ENCODE data around the gene PYGB. TPM values are rescaled to one million over a fixed set of nuclear protein-coding genes. Genes with fewer than 3 reads are reported as not detected.

PYGB gene
- total RNA-seq, 1 experiment from 2014 or later = 220 TPM

- DNase-seq (ENCODE audit: low read depth, low spot score) (no peak), ATAC-seq (no peak)
- ChIA-PET POLR2A (no interaction called here), CTCF (no interaction called here)
- no TSS peak for BruUV-seq (replicated peaks)
- Histone ChIP-seq H3K4me1 (ENCODE audit: control insufficient read depth, insufficient read depth, low read length) (no peaks in the 10 kb centered on the region; the same call in 1 of the 2 replicates), H3K4me3 (ENCODE audit: low read depth in 2 of 2, low read length in 2 of 2) (no peak overlapping the region), H3K36me3 (ENCODE audit: control insufficient read depth, insufficient read depth, low read length) (peaks cover 36% of the 10 kb centered on the region), H3K27me3 (ENCODE audit: control insufficient read depth, insufficient read depth, low read length) (no peaks in the 10 kb centered on the region), H3K9me3 (ENCODE audit: control insufficient read depth, insufficient read depth, low read depth, low read length) (no peaks in the 10 kb centered on the region), H3K27ac (ENCODE audit: low read length) (no peak overlapping the region)
- TF ChIP-seq, protein P1, sequence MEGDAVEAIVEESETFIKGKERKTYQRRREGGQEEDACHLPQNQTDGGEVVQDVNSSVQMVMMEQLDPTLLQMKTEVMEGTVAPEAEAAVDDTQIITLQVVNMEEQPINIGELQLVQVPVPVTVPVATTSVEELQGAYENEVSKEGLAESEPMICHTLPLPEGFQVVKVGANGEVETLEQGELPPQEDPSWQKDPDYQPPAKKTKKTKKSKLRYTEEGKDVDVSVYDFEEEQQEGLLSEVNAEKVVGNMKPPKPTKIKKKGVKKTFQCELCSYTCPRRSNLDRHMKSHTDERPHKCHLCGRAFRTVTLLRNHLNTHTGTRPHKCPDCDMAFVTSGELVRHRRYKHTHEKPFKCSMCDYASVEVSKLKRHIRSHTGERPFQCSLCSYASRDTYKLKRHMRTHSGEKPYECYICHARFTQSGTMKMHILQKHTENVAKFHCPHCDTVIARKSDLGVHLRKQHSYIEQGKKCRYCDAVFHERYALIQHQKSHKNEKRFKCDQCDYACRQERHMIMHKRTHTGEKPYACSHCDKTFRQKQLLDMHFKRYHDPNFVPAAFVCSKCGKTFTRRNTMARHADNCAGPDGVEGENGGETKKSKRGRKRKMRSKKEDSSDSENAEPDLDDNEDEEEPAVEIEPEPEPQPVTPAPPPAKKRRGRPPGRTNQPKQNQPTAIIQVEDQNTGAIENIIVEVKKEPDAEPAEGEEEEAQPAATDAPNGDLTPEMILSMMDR (IDR thresholded peaks at IDR 0.05) = no peak
- TF ChIP-seq REST (IDR thresholded peaks at IDR 0.05; ENCODE audit: insufficient read depth in 1 of 2, low read depth in 2 of 2, low read length in 1 of 2) (no peak), TCF7L2 (IDR thresholded peaks at IDR 0.05; ENCODE audit: low read depth, low read length) (no peak), POLR2AphosphoS5 (IDR thresholded peaks at IDR 0.05; ENCODE audit: low read depth, low read length) (no peak), SIN3A (IDR thresholded peaks at IDR 0.05; ENCODE audit: borderline replicate concordance, insufficient read depth, low read depth, low read length) (no peak)
- in situ Hi-C loops (cut with HindIII; ENCODE audit: low pct_unique_long_range_greater_than_20kb, low sequenced_read_pairs) (no loop called here), intact Hi-C loops (cut with micrococcal nuclease; ENCODE audit: unreplicated experiment) (no loop called here)
Observed at GRCh38 chr20:25270829-25271251, 23.0 kb downstream of the PYGB start.

- H3K4me3 ChIP-seq (ENCODE audit: low read depth in 2 of 2, low read length in 2 of 2) = no peak overlapping the region
- POLR2A ChIA-PET = no interaction called here
- no TSS peak for BruUV-seq (replicated peaks)
- CTCF ChIA-PET = no interaction called here
- ATAC-seq (no peak), DNase-seq (ENCODE audit: low read depth, low spot score) (no peak)
- TF ChIP-seq, protein P1 (IDR thresholded peaks at IDR 0.05) = no peak
- TF ChIP-seq TCF7L2 (IDR thresholded peaks at IDR 0.05; ENCODE audit: low read depth, low read length) (no peak), POLR2AphosphoS5 (IDR thresholded peaks at IDR 0.05; ENCODE audit: low read depth, low read length) (no peak), REST (IDR thresholded peaks at IDR 0.05; ENCODE audit: insufficient read depth in 1 of 2, low read depth in 2 of 2, low read length in 1 of 2) (no peak), SIN3A (IDR thresholded peaks at IDR 0.05; ENCODE audit: borderline replicate concordance, insufficient read depth, low read depth, low read length) (no peak)
- no peaks in the 10 kb centered on the region for H3K27me3 ChIP-seq (ENCODE audit: control insufficient read depth, insufficient read depth, low read length)
- no peaks in the 10 kb centered on the region for H3K9me3 ChIP-seq (ENCODE audit: control insufficient read depth, insufficient read depth, low read depth, low read length)
- no peaks in the 10 kb centered on the region; the same call in 1 of the 2 replicates for H3K4me1 ChIP-seq (ENCODE audit: control insufficient read depth, insufficient read depth, low read length)
- in situ Hi-C loops (cut with HindIII; ENCODE audit: low pct_unique_long_range_greater_than_20kb, low sequenced_read_pairs) = no loop called here
- intact Hi-C loops (cut with micrococcal nuclease; ENCODE audit: unreplicated experiment) = no loop called here
- H3K27ac ChIP-seq (ENCODE audit: low read length) = no peak overlapping the region
- peaks cover 34% of the 10 kb centered on the region for H3K36me3 ChIP-seq (ENCODE audit: control insufficient read depth, insufficient read depth, low read length)
Observed at GRCh38 chr20:25271486-25272222, 23.8 kb downstream of the PYGB start.

Measured in Panc1 (cell line).